Psoas muscle (tissue), 8 donors: ENCODE data around the gene OR56A3. TPM values are rescaled to one million over a fixed set of nuclear protein-coding genes. Genes with fewer than 3 reads are reported as not detected.
A peak's percentile ranks its signal among the peaks of the same experiment; 100 is the strongest.
"Not testable (repeated sequence)": the region's sequence is repeated elsewhere in the genome, so short reads cannot be mapped to it uniquely, and the experiment has no call there.

Experiments
- ATAC-seq, 4 donors: fragments of 200-7000 bp; cut with Tn5 transposase; one replicate each; pipeline ENCODE4 v1.9.1; 2020; ENCODE audit warnings: moderate library complexity in 3 of 4, mild to moderate bottlenecking in 2 of 4
- DNase-seq, 2 donors: peaks; one replicate each; pipeline ENCODE4 v3.0.0-alpha.2; 2020
- H3K27ac ChIP-seq: fragments of 200-600 bp; one replicate; pipeline ENCODE4 v1.8.0; 2022
- H3K27me3 ChIP-seq, 3 donors: fragments of 200-600 bp in 1 of 3; one replicate each; pipeline versions ENCODE4 v1.6.1 to v1.8.0; 2013 to 2022; ENCODE audit warnings: low read length in 2 of 3, mild to moderate bottlenecking in 2 of 3, moderate library complexity in 1 of 3; ENCODE audit not compliant: insufficient read depth in 3 of 3
- H3K36me3 ChIP-seq, 2 donors: fragments of 200-600 bp in 1 of 2; one replicate each; pipeline versions ENCODE4 v1.6.1 to v1.8.0; 2013 to 2022; ENCODE audit warnings: low read depth in 1 of 2, mild to moderate bottlenecking in 1 of 2, moderate library complexity in 1 of 2; ENCODE audit not compliant: insufficient read depth in 1 of 2
- H3K4me1 ChIP-seq: fragments of 200-600 bp; one replicate; pipeline ENCODE4 v1.8.0; 2022
- H3K4me3 ChIP-seq: fragments of 200-600 bp; one replicate; pipeline ENCODE4 v1.8.0; 2022; ENCODE audit warnings: mild to moderate bottlenecking
- H3K9me3 ChIP-seq: fragments of 200-600 bp; one replicate; pipeline ENCODE4 v1.8.0; 2022
- CTCF ChIP-seq: fragments of 200-600 bp; IDR thresholded peaks from one replicate; pipeline ENCODE4 v1.8.0; 2022; ENCODE audit warnings: antibody characterized with exemption
- WGBS, 3 donors: extraction: QIAGEN DNeasy Blood & Tissue Kit; methylation state at CpG; one replicate each; pipeline versions ENCODE4 v1.1.6 to v1.1.7; 2013; 5-methylcytosine and 5-hydroxymethylcytosine counted together
- intact Hi-C, 2 donors: fragments of 100-400 bp; cut with DNase I; formaldehyde crosslinking; loops; one replicate each; pipeline versions ENCODE4 v1.11.0 to v1.14.2; 2022
- polyA plus RNA-seq, 3 donors: library from polyadenylated mRNA; stranded (reverse); fragments of 200-250 nt; gene quantifications; one replicate each; pipeline ENCODE4 v1.2.3, GENCODE V29; 2013
- total RNA-seq, 4 donors: library from RNA; stranded (reverse); fragmentation: NEBNext Ultra II Directional in 2 of 4; extraction: Animal tissue kit (Norgen Biotek cat#: 25700) in 2 of 4; gene quantifications; one replicate each; pipeline versions ENCODE4 v1.2.1 to v1.2.4, GENCODE V29; 2021 to 2023
- donor health status: healthy with polysubstance abuse.
- donor health status: DM: no; HTN: no; CAD: no; lungs with moderate emphysema.
- donor health status: Bipolar disorder and iron deficiency.
- donor health status: healthy.
- donor health status: DM: yes; HTN: yes; CAD: no.
- donor health status: DM: no; HTN: no; CAD: no.
- donor health status: DM: no; HTN: no; CAD: no.
- donor health status: DM: yes; HTN: yes; CAD: no.

Gene OR56A3
- total and polyA plus RNA-seq, 7 donors: not detected

- no peaks in the 10 kb centered on the region for H3K4me1 ChIP-seq
- no peaks in the 10 kb centered on the region for H3K36me3 ChIP-seq
- DNase-seq (no peak), ATAC-seq (no peak)
- H3K27me3 ChIP-seq: no peaks in the 10 kb centered on the region
- 86 to 92% (median 87%) methylated on average over 39 of the region's 39 CpGs for WGBS, 3 donors
- intact Hi-C loops: no loop called here
- no peak for TF ChIP-seq CTCF
- no peak overlapping the region for H3K27ac ChIP-seq
- no peak overlapping the region for H3K4me3 ChIP-seq
- no peaks in the 10 kb centered on the region for H3K9me3 ChIP-seq
Observed at GRCh38 chr11:5937868-5938602, 4.0 kb upstream of the OR56A3 start.

GRCh38 chr11:5938603-5938965 is 3.5 kb upstream of the OR56A3 start:
- intact Hi-C loops: no loop called here
- no peak overlapping the region for H3K27ac ChIP-seq
- H3K4me1 ChIP-seq: no peaks in the 10 kb centered on the region
- DNase-seq (no peak), ATAC-seq (no peak)
- H3K36me3 ChIP-seq: no peaks in the 10 kb centered on the region
- H3K9me3 ChIP-seq: no peaks in the 10 kb centered on the region
- no peak overlapping the region for H3K4me3 ChIP-seq
- H3K27me3 ChIP-seq: no peaks in the 10 kb centered on the region
- WGBS, 3 donors: 71 to 80% (median 79%) methylated on average over 21 of the region's 21 CpGs
- TF ChIP-seq CTCF: no peak

- ATAC-seq: no peak
- Histone ChIP-seq H3K27ac (no peak overlapping the region), H3K27me3 (no peaks in the 10 kb centered on the region), H3K9me3 (no peaks in the 10 kb centered on the region), H3K4me1 (no peaks in the 10 kb centered on the region), H3K4me3 (no peak overlapping the region), H3K36me3 (no peaks in the 10 kb centered on the region)
- TF ChIP-seq CTCF: no peak
- WGBS, 3 donors: 78 to 86% (median 84%) methylated on average over 2 of the region's 2 CpGs
- no peak for DNase-seq
- intact Hi-C loops: no loop called here
Observed at GRCh38 chr11:5940748-5941147, 1.3 kb upstream of the OR56A3 start.

- DNase-seq: no peak
- WGBS, 3 donors: 82 to 88% (median 87%) methylated on average over 3 of the region's 3 CpGs
- TF ChIP-seq CTCF: no peak
Observed at GRCh38 chr11:5955586-5955985, 13.5 kb downstream of the OR56A3 start.

GRCh38 chr11:5960704-5961320 is 18.8 kb downstream of the OR56A3 start:
- H3K27ac ChIP-seq, ATAC-seq, H3K4me3 ChIP-seq, H3K36me3 ChIP-seq, H3K27me3 ChIP-seq, intact Hi-C loops, H3K4me1 ChIP-seq: not testable (repeated sequence)
- WGBS, 3 donors: 93 to 95% (median 94%) methylated on average over 20 to 40 of the region's 40 CpGs
- H3K9me3 ChIP-seq: peaks cover 18% of the 10 kb centered on the region
- peak in 1 of 2 donors; percentile 50 for DNase-seq

More at GRCh38 chr11:5955586-5955985, 13.5 kb downstream of the OR56A3 start:
- no peak overlapping the region for H3K27ac ChIP-seq
- intact Hi-C loops: no loop called here
- H3K9me3 ChIP-seq: peaks cover 10% of the 10 kb centered on the region
- H3K36me3 ChIP-seq: no peaks in the 10 kb centered on the region
- no peak for ATAC-seq
- H3K4me1 ChIP-seq: no peaks in the 10 kb centered on the region
- no peak overlapping the region for H3K4me3 ChIP-seq
- H3K27me3 ChIP-seq: no peaks in the 10 kb centered on the region
